Calu3 (cell line): ENCODE results near the gene GAK. TPM values are rescaled to one million over a fixed set of nuclear protein-coding genes. Genes with fewer than 3 reads are reported as not detected.

Experiments
- BruUV-seq: library from RNA; stranded (reverse); fragments of 400-500 nt; replicated peaks from 2 replicates; lab custom pipeline; 2021; lab: Mats Ljungman, UMichigan
- CTCF ChIA-PET: fragments of 300-600 bp; sonication (Branson Sonifier 250); formaldehyde crosslinking; loops from one replicate; lab custom pipeline; 2022; ENCODE audit warnings: antibody characterized with exemption; lab: Charles Lee
- DNase-seq: peaks from one replicate; pipeline ENCODE4 v3.0.0; 2022
- H3K27ac Mint-ChIP-seq: one replicate; pipeline ENCODE4 v1.8.0; 2022; ENCODE audit warnings: mixed read lengths; ENCODE audit not compliant: unreplicated experiment
- H3K27me3 Mint-ChIP-seq: one replicate; pipeline ENCODE4 v1.8.0; 2022; ENCODE audit warnings: mixed read lengths; ENCODE audit not compliant: unreplicated experiment
- H3K36me3 Mint-ChIP-seq: one replicate; pipeline ENCODE4 v1.8.0; 2022; ENCODE audit warnings: mild to moderate bottlenecking, moderate library complexity, mixed read lengths; ENCODE audit not compliant: insufficient read depth, unreplicated experiment
- H3K4me1 Mint-ChIP-seq: one replicate; pipeline ENCODE4 v1.8.0; 2022; ENCODE audit warnings: mild to moderate bottlenecking, low read depth, mixed read lengths; ENCODE audit not compliant: unreplicated experiment
- H3K4me3 Mint-ChIP-seq: one replicate; pipeline ENCODE4 v1.8.0; 2022; ENCODE audit warnings: mild to moderate bottlenecking, low read depth, moderate library complexity, mixed read lengths; ENCODE audit not compliant: unreplicated experiment
- H3K9me3 Mint-ChIP-seq: one replicate; pipeline ENCODE4 v1.8.0; 2022; ENCODE audit warnings: low read depth, mixed read lengths; ENCODE audit not compliant: unreplicated experiment
- CTCF ChIP-seq: fragments of 200-600 bp; IDR thresholded peaks from one replicate; pipeline ENCODE4 v1.8.0; 2022; ENCODE audit warnings: antibody characterized with exemption; ENCODE audit not compliant: unreplicated experiment
- intact Hi-C: fragments of 100-400 bp; cut with micrococcal nuclease; formaldehyde crosslinking; loops from one replicate; pipeline ENCODE4 v1.10.0; 2022; ENCODE audit not compliant: unreplicated experiment
- total RNA-seq: library from RNA; stranded (reverse); gene quantifications from 2 replicates; pipeline ENCODE4 v1.2.3, GENCODE V29; 2022

The GAK gene
- total RNA-seq, 1 experiment from 2014 or later = 94.1 TPM

- H3K36me3 Mint-ChIP-seq = peaks cover 26% of the 10 kb centered on the region
- intact Hi-C loops = no loop called here
- BruUV-seq = no TSS peak
- no peak overlapping the region for H3K27ac Mint-ChIP-seq
- no peaks in the 10 kb centered on the region for H3K9me3 Mint-ChIP-seq
- no peak overlapping the region for H3K4me3 Mint-ChIP-seq
- H3K27me3 Mint-ChIP-seq = no peaks in the 10 kb centered on the region
- no peaks in the 10 kb centered on the region for H3K4me1 Mint-ChIP-seq
- no peak for DNase-seq
- CTCF ChIA-PET = no interaction called here
- no peak for TF ChIP-seq CTCF
Measured at GRCh38 chr4:891747-892146, 40.4 kb downstream of the GAK start.

- intact Hi-C loops = no loop called here
- DNase-seq = no peak
- Mint-ChIP-seq H3K4me3 (no peak overlapping the region), H3K4me1 (no peaks in the 10 kb centered on the region), H3K36me3 (peaks cover 26% of the 10 kb centered on the region), H3K27me3 (no peaks in the 10 kb centered on the region), H3K27ac (no peak overlapping the region), H3K9me3 (no peaks in the 10 kb centered on the region)
- BruUV-seq = no TSS peak
- CTCF ChIA-PET = interaction anchor here (0.6 kb wide), 1 partner anchor 422 kb away, joined by 4 read pairs; no protein-coding TSS in a partner anchor
- no peak for TF ChIP-seq CTCF
Measured at GRCh38 chr4:890036-890695, 42.0 kb downstream of the GAK start.

- intact Hi-C loops = loop anchor here (2.0 kb wide), 1 partner anchor 23 kb away; no protein-coding TSS in a partner anchor
- no peaks in the 10 kb centered on the region for H3K27me3 Mint-ChIP-seq
- TF ChIP-seq CTCF = no peak
- CTCF ChIA-PET = no interaction called here
- peaks cover 26% of the 10 kb centered on the region for H3K36me3 Mint-ChIP-seq
- DNase-seq = no peak
- H3K9me3 Mint-ChIP-seq = no peaks in the 10 kb centered on the region
- no peaks in the 10 kb centered on the region for H3K4me1 Mint-ChIP-seq
- BruUV-seq = no TSS peak
- H3K27ac Mint-ChIP-seq = no peak overlapping the region
- H3K4me3 Mint-ChIP-seq = no peak overlapping the region
Measured at GRCh38 chr4:889516-889915, 42.6 kb downstream of the GAK start.

- H3K27ac Mint-ChIP-seq = no peak overlapping the region
- H3K4me1 Mint-ChIP-seq = no peaks in the 10 kb centered on the region
- intact Hi-C loops = loop anchor here (2.0 kb wide), 1 partner anchor 21 kb away; no protein-coding TSS in a partner anchor
- no peak for TF ChIP-seq CTCF
- H3K36me3 Mint-ChIP-seq = peaks cover 24% of the 10 kb centered on the region
- BruUV-seq = no TSS peak
- CTCF ChIA-PET = no interaction called here
- DNase-seq = no peak
- H3K27me3 Mint-ChIP-seq = no peaks in the 10 kb centered on the region
- H3K9me3 Mint-ChIP-seq = no peaks in the 10 kb centered on the region
- H3K4me3 Mint-ChIP-seq = no peak overlapping the region
Measured at GRCh38 chr4:888029-888428, 44.1 kb downstream of the GAK start.
